GM18870 (cell line): Measurements from ENCODE around the gene TRIM48.
"Not testable (repeated sequence)": the region's sequence is repeated elsewhere in the genome, so short reads cannot be mapped to it uniquely, and the experiment has no call there.

Experiments
- ATAC-seq: cut with Tn5 transposase; IDR thresholded peaks from one replicate; pipeline ENCODE4 v1.9.1; 2021; ENCODE audit warnings: moderate library complexity; ENCODE audit not compliant: unreplicated experiment

TRIM48 gene

GRCh38 chr11:55261855-55262254 lies at the start of gene TRIM48:
Gene TRIM48, plus strand, starts transcription at chr11:55262155. Its CDS starts 113 bp downstream, at chr11:55262268.
- ATAC-seq = not testable (repeated sequence)

GRCh38 chr11:55238316-55238715 lies 23.6 kb upstream of the TRIM48 start:
- not testable (repeated sequence) for ATAC-seq

- no peak for ATAC-seq
These were observed 1.1 kb downstream of the TRIM48 start for GRCh38 chr11:55263081-55263480.
